ENCODE data around the gene EEFSEC.

EEFSEC gene

DNA sequence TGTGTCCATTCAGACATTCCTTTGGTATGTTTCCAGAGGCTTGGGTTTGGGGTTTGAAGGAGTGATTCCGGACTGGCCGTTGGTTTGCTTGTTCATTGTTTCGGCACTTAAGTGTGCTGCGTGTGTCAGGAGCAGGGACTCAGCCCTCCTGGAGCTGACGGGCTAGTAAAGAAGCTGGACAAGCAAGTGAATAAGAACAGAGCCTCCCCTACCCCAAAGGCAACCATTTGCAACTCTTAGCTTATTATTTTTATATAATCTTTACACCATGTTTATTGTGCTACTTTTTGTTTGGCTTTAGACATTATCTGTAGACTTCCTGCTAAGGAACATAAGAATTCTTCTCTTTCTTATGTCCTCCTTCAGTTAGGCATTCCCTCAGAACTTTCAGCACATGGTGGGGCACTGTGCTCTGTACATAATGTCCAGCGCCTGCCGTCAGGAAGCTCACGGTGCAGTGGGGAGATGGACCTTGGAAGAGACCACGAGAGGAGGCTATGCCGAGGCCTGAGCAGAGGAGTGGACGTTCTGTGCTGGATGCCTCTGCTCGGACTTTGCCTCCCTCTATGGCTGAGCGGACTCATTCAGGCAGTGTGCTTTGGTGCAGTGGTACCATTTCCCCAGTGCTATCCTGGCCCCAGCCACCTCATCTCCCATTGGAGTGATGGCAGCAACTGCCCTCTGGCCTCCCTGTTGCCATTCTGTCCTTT, 65.4 kb downstream of the EEFSEC start:
- DNase-seq: no peak

DNA sequence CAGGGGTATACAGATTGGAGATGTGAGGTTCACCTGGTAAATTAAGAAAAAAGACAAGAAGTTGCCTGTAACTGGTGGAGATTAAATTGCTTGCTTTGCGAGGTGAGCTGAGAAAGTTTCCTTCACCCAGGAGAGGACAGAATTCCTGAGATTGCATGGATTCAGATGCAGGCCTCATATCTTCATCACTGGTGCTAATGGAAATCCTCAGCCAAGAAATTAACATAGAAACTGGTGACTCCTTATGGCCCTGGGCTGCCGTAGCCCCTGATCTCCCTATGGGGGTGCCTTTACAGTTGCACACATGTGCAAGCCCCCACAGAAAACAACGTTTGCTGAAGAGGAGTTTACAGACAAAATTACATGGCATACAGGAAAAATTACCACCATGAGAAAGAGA, 68.0 kb downstream of the EEFSEC start:
- no peak for DNase-seq

DNA sequence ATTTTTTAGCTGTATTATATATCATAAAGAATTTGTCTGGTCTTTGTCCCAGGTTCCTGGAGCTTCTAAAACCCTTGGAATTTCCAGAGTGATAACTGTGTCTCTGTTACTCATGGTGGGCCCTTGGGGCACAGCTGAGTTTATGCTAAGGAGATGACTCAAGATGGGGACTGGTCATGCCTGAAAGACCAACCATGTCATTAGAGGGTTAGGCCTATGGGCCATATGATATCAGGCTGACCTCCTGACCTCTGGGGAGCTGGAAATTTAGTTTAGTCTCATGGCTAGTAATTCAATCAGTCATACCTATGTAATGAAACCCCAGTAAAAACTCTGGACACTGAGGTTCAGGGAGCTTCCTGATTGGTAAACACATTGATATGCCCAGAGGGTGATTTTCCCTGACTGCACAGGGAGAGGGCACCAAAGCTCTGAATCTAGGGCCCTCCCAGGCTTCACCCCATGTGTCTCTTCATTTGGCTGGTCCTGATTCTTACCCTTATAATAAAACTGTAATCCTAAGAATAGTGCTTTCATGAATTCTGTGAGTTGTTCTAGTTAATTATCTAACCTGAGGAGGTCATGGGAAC, 69.6 kb downstream of the EEFSEC start:
- no peak for DNase-seq

DNA sequence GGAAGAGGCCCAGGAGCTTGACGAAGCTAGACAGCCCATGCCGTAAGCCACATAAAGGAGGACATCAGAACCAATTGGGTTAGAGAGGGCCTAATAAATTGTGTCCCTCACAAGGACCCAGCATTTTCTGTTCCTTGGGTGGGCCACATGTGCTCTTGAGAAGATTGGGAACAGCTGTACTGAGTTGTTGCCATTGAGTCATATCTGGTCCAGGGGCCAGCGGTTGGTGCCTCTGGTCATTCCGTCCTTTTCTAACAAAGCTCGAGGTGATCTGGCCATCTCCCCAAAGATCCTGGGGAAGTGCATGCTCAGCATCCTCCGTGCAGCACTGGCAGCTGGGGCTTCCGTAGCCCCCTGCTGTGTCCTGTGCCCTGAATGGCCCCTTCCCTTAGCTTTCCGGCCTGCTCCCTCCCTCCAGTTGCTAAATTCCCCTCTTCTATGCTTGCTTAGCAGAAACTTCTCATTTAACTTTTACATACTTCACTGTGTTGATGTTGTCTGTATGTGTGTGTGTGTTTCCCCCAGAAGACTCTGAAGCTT, 73.0 kb downstream of the EEFSEC start:
- no peak for DNase-seq

DNA sequence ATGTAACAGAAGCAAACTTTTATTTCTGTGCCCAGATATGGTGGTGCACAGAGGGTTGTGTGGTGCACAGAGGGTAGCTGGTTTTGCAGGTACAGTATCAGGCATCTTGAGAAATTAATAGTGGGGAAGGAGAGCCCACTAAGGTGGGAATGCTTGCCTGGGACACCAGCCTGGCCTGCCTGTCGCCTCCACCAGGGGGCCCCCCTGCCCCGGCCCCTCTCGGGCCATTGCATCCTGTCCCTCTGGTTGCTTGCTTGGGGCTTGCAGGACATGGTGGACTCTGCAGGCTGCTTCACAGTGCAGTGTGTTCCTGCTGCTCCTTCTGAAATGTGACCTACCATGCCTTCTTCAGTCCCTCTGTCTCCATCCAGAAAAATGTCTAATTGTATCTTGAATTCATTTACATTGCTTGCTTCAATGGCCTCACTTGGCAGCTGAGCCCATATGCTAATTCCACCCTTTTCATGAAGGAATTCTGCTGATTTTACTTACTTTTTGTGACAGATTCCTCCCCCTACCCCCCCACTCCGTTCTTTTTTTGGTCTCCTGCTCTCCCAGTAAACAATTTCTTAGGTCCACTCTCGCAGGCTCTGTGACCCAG, 73.6 kb downstream of the EEFSEC start:
- peak in 2 of 3 experiments; percentile 4 to 38 for DNase-seq

DNA sequence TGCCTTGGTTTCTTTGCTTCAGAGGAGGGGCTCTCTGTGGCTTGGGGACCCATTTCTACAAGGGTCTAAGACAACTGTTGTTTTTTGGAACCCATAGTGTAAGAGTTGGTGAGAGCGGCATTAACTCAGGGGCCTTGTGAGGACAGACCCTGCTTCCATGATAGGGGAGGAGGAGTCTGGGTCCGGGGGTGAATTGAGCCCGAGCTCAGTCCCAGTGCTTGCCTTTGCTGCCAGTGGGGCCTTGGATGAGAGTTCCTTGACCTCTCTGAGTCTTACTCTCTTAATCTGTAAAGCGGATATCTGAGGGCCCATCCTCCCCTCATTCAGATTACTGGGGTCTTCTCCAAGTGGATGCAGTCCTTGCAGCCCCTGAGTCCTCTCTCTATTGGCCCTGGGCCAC, 74.2 kb downstream of the EEFSEC start:
- DNase-seq: no peak

DNA sequence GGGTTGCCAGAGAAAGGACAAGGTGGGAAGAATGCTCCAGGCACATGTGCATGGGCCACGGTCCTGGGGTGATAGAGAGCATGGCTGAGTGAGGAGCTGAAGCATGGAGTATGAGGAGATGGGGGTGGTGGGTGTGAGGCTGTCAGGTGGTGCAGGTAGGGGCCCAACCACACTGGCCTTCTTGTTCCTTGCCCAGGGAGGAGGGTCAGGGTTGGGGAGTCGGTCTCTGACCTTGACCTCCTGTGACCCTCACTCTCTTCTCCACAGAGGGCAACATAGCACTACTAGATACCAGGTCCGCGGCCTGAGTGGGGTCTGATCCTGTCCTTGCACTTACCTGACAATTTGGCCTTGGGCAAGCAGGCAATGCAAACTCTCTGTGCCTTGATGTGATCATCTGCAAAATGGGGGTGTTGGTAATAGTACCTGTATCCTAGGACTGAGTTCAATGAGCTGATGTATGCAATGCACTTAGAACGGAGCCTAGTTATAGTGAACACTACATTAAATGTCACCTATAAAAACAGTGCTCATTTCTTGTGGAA, 75.2 kb downstream of the EEFSEC start:
- no peak for DNase-seq

DNA sequence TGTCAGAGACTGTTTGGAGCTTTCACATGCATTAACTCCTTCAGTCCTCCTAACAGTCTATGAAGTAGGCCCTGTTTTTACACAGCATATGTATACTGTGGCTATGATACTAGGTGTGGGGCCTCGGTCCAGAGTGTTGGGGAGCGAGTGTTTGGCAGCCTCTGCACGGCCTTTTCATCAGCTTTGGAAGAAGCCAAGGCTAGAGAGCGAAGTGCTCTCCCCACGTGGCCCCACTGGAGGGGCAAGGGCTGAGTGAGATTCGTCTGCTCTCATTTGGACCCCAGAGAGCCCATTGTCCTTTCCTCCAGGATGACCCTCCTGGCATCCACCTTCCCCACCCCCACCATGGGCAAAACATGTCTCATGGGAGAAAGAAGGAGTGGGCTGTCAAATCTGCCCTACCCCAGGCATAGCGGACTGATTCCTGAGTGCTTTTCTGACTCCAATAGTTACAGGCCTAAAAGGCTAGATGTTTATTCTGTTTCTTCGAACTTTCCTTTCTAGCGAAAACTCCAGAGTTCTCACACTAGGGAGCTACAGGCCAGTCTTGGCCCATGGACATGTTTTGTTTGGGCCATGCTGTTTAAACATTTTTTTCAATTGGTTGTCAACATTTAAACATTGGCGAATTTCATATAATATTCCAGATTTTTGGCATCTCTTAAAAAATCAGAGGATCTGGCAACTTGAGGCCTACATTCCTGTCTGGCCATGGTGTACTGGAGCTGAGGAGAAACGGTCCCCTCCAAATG, 76.0 kb downstream of the EEFSEC start:
- DNase-seq: no peak

DNA sequence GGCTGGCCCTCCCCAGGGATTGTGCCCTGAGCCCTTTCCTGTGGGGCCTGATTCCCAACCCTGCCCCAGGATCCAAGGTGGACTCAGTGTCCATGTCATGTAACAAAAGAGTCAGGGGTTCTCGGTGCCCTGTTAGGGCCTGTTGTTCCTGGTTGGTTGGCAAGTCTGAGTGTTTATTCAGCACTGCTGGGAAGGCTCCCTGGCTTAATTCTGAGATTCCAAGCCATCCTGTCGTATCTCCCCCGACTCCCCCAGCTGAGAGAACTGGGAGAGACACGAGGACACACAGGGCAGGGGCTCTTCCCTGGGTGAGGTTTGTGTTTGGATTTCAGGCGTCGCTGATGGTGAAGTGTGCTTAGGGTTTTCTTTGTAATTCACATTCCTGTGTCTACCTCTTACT, 78.3 kb downstream of the EEFSEC start:
- no peak for DNase-seq

DNA sequence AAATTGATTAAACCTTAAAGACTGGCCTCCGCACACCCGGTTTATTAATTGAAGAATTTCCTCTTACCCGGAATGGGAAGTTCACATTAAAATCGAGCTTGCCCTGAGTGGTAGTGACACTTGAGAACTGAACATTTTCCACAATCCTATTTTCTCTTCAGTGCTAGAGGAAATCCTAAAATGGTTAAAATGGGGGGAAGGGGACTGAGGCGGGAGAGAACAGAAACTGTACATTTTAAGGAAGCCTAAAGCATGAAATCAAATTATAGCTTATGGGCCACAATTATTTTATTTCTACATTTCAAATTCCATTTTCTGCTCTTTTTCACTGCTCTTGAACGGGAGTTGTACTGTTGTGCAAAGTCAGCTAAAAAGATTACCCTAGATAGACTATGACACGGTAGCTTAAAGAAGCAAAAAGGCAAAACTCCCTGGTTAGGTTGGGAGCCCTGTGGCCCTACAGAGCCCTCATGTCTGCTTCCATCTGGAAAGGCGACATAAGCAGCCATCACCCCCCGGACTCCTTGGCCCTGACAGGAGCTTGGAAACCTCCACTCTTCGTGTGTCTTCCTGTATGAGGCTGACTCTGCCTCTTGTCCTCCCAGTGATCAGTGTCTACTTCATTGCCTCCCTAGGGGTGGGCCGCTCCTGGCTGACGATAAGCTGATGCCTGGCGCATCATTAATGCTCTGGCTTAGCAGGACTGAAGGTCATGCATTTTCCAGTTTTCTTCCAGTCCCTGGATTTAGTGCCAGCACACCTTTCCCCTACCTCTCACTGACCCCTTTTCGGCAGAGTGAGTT, 79.3 kb downstream of the EEFSEC start:
- DNase-seq: no peak

DNA sequence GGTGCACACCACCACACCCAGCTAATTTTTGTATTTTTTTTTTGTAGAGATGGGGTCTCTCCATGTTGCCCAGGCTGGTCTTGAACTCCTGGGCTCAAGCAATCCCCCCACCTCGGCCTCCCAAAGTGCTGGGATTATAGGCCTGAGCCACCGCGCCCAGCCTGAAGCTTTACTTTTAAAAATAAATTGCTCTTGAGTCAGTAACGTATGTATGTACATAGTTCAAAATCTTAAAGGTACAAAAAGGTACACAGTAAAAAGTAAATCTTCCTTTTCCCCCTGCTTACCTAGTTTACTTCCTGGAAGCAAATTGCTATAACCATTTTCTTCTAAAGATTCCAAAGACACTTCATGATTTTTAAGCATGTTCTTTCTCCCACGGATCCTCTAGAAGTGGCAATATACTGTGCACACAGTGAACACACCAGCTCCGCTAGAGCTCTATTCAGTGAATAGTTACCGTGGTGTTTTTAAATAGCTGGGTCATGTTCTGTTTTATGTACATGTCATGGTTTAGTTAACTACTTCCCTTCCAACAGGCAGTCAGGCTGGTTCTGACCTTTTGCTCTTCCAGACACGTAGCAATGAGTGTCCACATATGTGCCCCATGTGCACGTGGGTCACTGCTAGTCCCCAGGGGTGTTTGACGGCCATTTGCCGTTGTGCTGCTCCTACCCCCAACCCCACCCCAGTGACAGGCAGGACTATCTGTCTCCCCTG, 82.1 kb downstream of the EEFSEC start:
- DNase-seq: peak in 2 of 3 experiments; percentile 25 to 56

DNA sequence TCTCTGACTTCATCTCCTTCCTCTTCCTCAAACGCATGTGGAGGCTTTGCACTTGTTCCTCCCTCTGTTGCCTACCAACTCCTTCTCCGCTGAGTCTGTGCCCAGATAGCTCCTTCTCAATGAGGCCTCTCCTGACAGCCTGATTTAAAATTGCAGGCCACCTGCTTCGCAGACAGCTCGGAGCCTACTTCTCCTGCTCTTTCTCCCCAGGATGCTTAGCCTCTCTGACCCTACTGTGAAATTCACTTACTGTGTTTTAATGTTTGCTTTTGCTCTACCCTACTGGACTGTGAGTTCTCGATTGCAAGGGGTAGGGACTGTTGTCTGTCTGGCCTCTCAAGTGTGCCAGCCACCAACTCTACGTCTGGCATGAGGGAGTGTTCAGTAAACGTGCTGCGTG, 83.4 kb downstream of the EEFSEC start:
- peak; percentile 74 to 95 (median 83) for DNase-seq

DNA sequence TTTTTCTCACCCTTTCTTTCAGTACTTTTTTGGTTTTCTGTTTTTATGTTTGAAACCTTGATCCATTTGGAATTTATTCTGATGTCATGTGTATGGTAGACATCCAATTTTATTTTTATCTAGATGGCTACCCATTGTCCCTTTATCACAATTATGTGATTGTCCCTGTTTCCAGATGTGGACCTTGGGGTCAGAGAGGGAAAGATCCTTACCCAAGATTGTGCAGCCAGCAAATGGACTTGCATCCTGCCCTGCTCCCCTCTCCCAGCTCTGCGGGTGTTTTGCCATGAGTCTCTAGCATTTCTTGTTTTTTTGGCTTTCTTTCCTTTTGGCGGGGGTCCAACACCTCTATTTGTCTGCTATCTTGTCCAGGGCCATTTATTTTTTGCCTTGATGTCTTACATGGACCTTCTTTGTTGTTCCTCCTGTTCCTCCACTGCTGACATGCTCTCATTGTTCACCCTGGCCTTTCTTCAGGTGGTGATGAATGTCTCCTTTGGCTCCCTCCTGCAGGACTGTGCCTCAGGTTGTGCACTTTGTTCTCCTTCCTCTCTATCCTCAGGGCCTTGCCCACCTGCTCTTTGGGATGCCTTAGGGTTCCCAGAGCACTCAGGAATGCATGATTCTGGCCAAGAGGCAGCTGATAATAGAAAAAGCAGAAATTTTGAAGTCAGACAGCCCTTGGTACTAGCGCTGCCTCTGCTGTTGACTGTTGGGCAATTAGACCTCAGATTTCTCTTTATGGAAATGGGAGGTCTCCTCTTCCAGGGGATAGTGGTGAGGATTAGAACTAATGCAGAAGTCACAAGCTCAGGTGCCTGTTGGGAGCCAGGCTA, 84.3 kb downstream of the EEFSEC start:
- DNase-seq: peak in 1 of 3 experiments; percentile 51

DNA sequence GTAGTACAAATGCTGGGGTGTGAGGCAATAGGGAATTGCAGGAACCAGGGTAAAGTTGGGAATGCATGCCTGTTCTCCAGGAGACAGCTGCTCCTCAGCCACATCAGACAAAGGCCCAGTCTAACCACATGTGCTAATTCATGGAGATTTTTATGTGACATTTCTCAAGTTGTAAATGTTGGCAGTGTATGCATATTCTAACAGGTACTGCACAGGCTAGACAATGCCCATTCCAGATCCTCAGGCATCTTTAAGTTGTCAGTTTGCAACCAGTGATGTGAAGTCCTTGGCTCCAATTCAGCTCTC, 84.9 kb downstream of the EEFSEC start:
- no peak for DNase-seq

DNA sequence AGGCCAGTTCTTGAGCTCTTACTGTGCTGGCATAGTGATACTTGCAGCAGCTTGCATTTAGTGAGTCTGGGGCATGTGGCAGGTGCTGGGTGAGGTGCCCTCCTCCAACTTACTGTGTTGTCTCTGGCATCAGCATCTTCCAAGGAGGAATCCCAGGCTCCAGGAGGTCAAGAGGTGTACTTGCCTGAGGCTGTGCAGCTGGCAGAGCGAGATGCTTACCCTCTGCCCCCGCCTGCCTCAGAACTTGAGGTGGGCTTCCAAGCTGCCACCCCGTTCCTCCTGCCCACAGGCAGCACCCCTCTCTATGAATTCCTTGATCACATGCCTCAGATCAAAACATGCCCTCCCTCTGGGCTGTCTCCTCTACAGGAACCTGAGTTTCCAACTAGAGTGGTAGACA, 86.0 kb downstream of the EEFSEC start:
- no peak for DNase-seq

DNA sequence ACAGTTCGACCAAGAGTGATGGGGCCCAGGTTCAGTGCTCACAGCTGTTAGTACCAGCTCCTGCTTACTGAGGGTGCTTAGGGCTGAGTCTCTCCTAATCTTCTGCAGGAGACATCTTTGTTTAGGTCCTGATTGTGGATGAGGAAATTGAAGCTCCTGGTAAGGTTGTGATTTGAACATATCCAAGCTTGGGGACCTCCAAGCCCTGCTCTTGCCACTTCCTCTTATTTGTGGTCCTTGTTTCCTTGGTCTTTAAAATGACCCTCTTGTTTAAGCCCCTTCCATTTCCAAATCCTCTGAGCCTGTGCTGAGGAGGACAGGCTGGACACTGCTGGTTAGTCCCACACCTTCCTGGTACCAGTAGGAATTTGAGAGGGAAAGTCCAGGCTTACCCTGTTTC, 87.0 kb downstream of the EEFSEC start:
- DNase-seq: no peak

DNA sequence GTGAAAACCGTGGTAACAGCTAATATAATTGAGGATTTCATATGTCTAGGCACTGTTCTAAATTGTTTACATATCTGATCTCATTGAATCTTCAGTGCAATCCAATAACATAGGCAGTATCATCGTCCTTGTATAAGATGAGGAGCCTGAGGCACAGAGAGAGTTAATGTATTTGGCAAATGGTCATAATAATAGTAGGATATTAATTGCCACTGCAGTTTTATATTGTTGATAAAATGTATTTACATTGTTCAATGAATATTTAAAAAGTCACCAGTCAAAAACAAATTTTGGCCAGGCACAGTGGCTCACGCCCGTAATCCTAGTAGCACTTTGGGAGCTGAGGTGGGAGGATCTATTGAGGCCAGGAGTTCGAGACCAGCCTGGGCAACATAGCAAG, 88.5 kb downstream of the EEFSEC start:
- no peak for DNase-seq

DNA sequence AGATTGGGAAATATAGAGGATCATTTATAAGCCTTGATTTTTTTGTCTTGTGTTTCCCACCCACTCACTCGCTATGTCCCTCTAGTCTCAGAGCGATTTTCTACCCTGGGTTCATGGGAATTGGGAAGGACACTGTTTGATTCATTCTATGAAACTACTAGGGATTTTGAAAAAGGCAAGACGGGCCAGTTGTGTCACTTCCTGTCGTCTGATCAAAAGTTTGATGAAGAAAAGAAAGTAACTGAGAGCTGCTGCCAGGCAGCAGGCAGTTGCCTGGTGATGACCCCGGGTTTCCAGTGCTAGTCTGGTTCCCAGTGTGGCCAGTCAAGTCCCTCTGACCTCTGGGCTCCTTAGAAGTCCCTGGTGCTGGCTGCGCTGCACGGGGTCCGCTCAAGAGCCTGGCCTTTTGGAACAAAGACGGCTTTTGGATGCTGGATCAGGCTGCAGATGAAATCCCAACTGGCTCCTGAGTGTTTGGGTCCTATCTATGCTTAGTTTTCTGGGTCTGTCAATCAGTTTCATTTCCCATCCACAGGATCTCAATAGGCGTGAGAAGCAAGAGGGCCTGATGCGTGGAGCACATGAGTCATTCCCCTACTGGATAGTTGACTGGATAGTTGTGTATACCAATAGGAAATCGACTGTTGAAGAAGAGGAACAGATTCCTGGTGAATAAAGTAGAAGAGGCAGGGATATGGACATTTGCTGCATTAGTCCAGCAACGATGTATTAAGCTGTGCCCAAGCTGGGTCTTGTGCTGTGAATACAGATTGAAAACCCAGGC, 89.7 kb downstream of the EEFSEC start:
- no peak for DNase-seq

DNA sequence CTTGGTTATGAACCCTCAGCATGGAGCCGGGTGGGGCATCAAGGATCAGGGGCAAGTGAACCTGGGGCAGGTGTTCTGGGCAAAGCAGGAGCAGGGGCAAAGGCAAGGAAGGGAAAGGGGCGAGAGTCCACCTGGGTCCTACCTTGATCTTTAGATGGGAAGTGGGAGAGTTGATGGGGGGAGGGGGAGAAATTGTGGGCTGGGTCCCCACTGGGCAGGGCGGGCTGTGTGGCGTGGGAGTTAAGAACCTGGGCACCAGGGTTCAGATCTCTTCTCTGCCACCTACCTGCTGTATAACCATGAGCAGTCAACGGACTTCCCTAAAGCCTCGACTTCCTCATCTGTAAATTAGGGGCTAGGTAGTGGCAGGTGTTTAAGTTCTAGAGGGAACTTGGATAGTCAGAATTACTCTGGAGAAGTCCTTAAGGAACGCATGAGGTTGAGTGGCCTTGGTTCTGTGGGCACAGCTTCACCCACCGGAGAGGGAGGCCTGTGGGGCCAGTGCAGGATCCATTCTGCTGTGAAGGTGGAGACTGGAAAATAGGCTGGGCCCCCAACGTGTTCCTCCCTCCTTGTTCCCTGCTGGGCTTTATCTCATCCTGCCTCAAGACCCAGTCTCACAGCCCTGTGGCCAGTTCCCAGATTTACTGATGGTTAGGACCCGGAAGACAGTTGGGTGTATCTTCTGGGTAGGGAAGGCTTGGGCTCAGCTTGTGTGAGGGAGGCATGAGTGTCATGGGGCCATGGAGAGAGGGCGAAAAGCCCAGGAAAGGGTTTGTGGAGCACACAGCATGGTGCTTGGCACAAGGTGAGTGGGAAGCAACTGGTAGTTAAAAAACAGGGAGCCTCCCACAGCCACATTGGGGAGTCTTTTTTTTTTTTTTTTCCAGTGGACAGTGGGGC, 90.6 kb downstream of the EEFSEC start:
- DNase-seq: no peak

All from NCI-H1417 (cell line).